ENCODE data around the gene RNF17. TPM values are rescaled to one million over a fixed set of nuclear protein-coding genes. Genes with fewer than 3 reads are reported as not detected.

The RNF17 gene
- total RNA-seq, 1 donor from 2014 or later: not detected

DNA sequence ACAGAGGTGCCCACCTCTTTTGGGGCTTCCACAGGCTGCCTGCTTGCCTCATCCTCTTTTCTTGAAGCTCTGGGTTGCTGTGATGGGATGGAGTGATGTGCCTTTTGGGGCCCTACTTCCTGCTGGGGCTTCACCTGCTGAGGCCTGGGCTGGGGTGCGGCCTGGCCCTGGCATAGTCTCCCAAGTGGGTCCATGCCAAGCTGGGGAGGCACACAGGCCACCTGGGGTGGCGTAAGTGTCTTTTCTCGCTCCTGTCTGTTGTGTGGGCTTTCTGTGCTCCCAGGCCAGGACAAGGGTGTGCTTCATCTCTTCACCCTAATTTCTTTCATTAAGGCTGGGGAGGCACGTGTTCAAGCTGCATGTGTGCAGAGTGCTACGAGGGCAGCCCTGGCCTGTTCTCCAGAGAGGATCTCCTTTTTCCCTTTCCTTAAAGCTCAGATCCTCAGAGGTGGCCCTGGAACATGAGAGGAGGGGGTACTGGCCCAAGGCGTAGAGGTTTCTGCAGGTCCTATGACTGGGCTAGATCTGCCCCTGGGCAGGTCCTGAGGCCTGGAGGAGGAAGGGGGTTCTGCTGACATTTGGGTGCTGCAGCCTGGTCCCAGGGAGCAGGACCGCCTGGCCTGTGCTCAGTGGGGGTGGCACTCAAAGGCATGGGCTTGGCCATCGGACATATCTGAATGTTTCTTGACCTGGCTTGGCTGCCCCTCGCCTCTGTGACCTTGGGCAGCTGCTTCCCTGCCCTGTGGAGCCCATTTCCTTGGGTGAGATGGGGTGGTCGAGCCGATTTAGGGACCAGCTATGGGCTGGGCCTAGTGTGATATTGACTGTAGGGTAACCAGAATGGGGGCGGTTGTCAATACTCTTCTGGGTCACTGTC is 23.7 kb upstream of the RNF17 start:
- H3K4me1 Mint-ChIP-seq (ENCODE audit: low read depth, unreplicated experiment): no peaks in the 10 kb centered on the region
- no peaks in the 10 kb centered on the region for H3K4me1 ChIP-seq (ENCODE audit: insufficient read depth, low read length)
- no peaks in the 10 kb centered on the region for H3K9me3 ChIP-seq (ENCODE audit: insufficient read depth, low read depth, low read length)
- H3K4me3 Mint-ChIP-seq (ENCODE audit: unreplicated experiment): no peak overlapping the region
- H3K4me2 ChIP-seq (ENCODE audit: low read length): no peak overlapping the region
- H3K9ac ChIP-seq (ENCODE audit: low read length): no peak overlapping the region
- H3K27ac Mint-ChIP-seq (ENCODE audit: unreplicated experiment): no peak overlapping the region
- no peak overlapping the region for H3K27ac ChIP-seq (ENCODE audit: low read depth, low read length)
- DNase-seq (ENCODE audit: low read depth): no peak
- H3K36me3 ChIP-seq (ENCODE audit: insufficient read depth, low read length): no peaks in the 10 kb centered on the region
- H3K4me3 ChIP-seq (ENCODE audit: insufficient read depth, low read depth, low read length): no peak overlapping the region
- no peak overlapping the region for H2AFZ ChIP-seq (ENCODE audit: low read depth, low read length)
- peaks cover 42% of the 10 kb centered on the region for H3K27me3 Mint-ChIP-seq (ENCODE audit: low read depth, unreplicated experiment)
- H3K27me3 ChIP-seq (ENCODE audit: insufficient read depth, low read length): peaks cover 9% of the 10 kb centered on the region
- H4K20me1 ChIP-seq (ENCODE audit: insufficient read depth, low read length): no peaks in the 10 kb centered on the region
- H3K9me3 Mint-ChIP-seq (ENCODE audit: unreplicated experiment): peaks cover 4% of the 10 kb centered on the region
- FAIRE-seq: no peak
- no peaks in the 10 kb centered on the region for H3K79me2 ChIP-seq (ENCODE audit: insufficient read depth, low read length)
- TF ChIP-seq, protein P1, sequence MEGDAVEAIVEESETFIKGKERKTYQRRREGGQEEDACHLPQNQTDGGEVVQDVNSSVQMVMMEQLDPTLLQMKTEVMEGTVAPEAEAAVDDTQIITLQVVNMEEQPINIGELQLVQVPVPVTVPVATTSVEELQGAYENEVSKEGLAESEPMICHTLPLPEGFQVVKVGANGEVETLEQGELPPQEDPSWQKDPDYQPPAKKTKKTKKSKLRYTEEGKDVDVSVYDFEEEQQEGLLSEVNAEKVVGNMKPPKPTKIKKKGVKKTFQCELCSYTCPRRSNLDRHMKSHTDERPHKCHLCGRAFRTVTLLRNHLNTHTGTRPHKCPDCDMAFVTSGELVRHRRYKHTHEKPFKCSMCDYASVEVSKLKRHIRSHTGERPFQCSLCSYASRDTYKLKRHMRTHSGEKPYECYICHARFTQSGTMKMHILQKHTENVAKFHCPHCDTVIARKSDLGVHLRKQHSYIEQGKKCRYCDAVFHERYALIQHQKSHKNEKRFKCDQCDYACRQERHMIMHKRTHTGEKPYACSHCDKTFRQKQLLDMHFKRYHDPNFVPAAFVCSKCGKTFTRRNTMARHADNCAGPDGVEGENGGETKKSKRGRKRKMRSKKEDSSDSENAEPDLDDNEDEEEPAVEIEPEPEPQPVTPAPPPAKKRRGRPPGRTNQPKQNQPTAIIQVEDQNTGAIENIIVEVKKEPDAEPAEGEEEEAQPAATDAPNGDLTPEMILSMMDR (IDR thresholded peaks at IDR 0.05; ENCODE audit: insufficient read depth, low read depth, low read length): no peak
- no peak for TF ChIP-seq EZH2 (IDR thresholded peaks at IDR 0.05; ENCODE audit: insufficient read depth, low read length)
- peaks cover 3% of the 10 kb centered on the region for H3K36me3 Mint-ChIP-seq (ENCODE audit: low read depth, unreplicated experiment)

DNA sequence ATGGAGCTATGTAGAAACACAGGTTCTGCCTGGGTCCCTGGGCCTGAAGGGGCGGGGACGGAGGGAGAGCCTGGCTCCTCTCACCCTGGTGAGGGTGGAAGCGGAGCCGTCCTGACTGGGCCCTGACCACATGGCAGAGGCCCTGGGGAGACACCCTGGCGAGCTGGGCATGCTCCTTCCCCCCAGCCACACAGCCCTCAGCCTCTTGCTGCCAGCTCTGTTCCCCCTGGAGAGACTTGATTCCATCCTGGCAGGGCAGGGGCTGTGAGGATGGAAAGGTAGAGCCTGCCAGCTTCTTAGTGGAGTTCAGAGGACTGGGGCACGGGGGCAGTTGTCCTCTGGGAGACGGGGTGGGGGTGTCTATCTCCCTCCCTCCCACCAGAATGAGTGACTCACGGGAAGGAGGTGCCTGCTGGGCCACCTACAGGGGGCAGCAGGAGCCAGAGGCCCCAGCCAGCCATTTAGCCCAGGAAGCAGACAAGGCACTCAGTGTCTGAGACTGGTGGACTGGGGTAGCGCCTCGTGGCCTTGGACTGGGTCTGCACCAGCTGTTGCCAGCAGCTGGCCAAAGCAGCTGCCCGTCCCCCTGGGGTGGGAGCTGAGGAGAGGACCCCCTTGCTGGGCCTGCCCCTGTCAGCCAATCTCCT is 22.8 kb upstream of the RNF17 start:
- Histone ChIP-seq H3K36me3 (ENCODE audit: insufficient read depth, low read length) (no peaks in the 10 kb centered on the region), H3K79me2 (ENCODE audit: insufficient read depth, low read length) (no peaks in the 10 kb centered on the region), H3K9ac (ENCODE audit: low read length) (no peak overlapping the region), H3K9me3 (ENCODE audit: insufficient read depth, low read depth, low read length) (no peaks in the 10 kb centered on the region), H2AFZ (ENCODE audit: low read depth, low read length) (no peak overlapping the region), H3K27ac (ENCODE audit: low read depth, low read length) (no peak overlapping the region), H3K4me3 (ENCODE audit: insufficient read depth, low read depth, low read length) (no peak overlapping the region), H4K20me1 (ENCODE audit: insufficient read depth, low read length) (no peaks in the 10 kb centered on the region), H3K4me1 (ENCODE audit: insufficient read depth, low read length) (no peaks in the 10 kb centered on the region), H3K27me3 (ENCODE audit: insufficient read depth, low read length) (peaks cover 13% of the 10 kb centered on the region), H3K4me2 (ENCODE audit: low read length) (no peak overlapping the region)
- peaks cover 45% of the 10 kb centered on the region for H3K27me3 Mint-ChIP-seq (ENCODE audit: low read depth, unreplicated experiment)
- H3K4me3 Mint-ChIP-seq (ENCODE audit: unreplicated experiment): no peak overlapping the region
- DNase-seq (ENCODE audit: low read depth) (no peak), FAIRE-seq (no peak)
- TF ChIP-seq EZH2 (IDR thresholded peaks at IDR 0.05; ENCODE audit: insufficient read depth, low read length): no peak
- TF ChIP-seq, protein P1 (IDR thresholded peaks at IDR 0.05; ENCODE audit: insufficient read depth, low read depth, low read length): no peak
- peaks cover 3% of the 10 kb centered on the region for H3K36me3 Mint-ChIP-seq (ENCODE audit: low read depth, unreplicated experiment)
- H3K4me1 Mint-ChIP-seq (ENCODE audit: low read depth, unreplicated experiment): no peaks in the 10 kb centered on the region
- H3K27ac Mint-ChIP-seq (ENCODE audit: unreplicated experiment): no peak overlapping the region
- peaks cover 5% of the 10 kb centered on the region for H3K9me3 Mint-ChIP-seq (ENCODE audit: unreplicated experiment)

Measured in astrocyte (in vitro differentiated cells and primary cell).